SHP77 treated with DMSO at 0.1 percent for 48 hours (cell line): ENCODE results near the gene ADAMTS13.
"Not testable (repeated sequence)": the region's sequence is repeated elsewhere in the genome, so short reads cannot be mapped to it uniquely, and the experiment has no call there.

ENCODE experiments used
- DNase-seq: peaks from one replicate; lab custom pipeline; 2025; lab: John Stamatoyannopoulos, UW

The ADAMTS13 gene

GRCh38 chr9:133425049-133425632 lies 3.0 kb downstream of the ADAMTS13 start:
- DNase-seq = no peak

- no peak for DNase-seq
Measured at GRCh38 chr9:133426011-133426410, 3.8 kb downstream of the ADAMTS13 start.

DNA sequence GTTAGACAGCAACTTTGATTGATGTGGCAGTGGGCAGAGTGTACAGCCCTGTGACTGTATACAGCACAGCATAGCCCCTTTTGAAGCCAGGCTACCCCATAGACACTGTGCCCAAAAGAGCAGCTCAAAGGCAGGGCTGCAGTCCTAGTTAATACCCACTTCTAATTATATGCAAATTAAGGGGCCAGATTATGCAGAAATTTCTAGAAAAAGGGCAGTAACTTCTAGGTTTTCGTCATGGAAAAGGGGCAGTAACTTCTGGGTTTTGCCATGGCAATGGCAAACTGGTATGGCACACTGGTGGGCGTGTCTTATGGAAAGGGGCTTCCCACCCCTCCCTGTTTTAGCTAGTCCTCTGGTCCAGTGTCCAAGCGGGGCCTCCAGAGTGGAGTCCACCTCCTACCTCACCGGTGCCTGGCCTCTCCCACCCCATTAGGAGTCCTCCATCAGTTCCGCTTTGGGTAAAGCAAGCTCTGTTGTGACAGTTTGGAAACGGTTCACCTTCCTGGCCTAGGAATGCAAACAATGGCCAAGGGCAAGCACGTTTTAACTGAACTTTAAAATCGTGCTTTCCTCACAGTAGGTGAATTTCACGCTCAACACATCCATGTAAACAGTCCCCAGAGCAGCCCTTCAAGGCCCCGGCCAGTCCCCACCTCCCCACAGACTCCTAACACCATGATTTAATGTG lies 5.6 kb downstream of the ADAMTS13 start:
- no peak for DNase-seq

DNA sequence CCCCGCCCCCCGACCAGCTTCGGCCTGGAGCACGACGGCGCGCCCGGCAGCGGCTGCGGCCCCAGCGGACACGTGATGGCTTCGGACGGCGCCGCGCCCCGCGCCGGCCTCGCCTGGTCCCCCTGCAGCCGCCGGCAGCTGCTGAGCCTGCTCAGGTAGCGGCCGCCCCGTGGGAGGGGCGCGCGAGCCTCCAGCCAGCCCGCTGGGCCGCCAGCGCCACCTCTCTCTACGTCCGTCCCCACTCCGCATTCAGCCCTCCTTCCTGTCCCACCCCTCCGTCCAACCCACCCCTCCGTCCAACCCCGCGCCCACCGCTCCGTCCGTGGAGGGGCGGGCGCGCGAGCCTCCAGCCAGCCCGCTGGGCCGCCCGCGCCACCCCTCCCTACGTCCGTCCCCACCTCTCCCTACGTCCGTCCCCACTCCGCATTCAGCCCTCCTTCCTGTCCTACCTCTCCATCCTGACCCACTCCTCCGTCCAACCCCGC lies 6.5 kb downstream of the ADAMTS13 start:
- no peak for DNase-seq

GRCh38 chr9:133429214-133429613 lies 7.0 kb downstream of the ADAMTS13 start:
- no peak for DNase-seq

- no peak for DNase-seq
Measured at GRCh38 chr9:133429641-133430161, 7.5 kb downstream of the ADAMTS13 start.

GRCh38 chr9:133430244-133430643 lies 8.1 kb downstream of the ADAMTS13 start:
- DNase-seq = no peak

DNA sequence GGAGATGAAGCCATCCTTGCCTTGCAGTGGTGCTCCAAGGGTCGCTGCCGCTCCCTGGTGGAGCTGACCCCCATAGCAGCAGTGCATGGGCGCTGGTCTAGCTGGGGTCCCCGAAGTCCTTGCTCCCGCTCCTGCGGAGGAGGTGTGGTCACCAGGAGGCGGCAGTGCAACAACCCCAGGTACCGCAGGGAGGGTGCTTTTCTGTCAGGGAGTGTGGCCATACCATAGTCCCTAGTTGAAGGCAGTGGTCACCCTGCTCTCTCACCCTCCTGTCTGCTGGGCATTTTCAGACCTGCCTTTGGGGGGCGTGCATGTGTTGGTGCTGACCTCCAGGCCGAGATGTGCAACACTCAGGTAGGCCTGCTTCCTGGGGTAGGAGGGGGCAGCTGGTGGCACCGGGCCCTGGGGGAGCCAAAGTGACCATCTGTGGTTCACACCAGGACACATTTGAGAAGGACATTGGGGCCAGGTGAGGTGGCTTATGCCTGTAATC lies 11.2 kb downstream of the ADAMTS13 start:
- no peak for DNase-seq

DNA sequence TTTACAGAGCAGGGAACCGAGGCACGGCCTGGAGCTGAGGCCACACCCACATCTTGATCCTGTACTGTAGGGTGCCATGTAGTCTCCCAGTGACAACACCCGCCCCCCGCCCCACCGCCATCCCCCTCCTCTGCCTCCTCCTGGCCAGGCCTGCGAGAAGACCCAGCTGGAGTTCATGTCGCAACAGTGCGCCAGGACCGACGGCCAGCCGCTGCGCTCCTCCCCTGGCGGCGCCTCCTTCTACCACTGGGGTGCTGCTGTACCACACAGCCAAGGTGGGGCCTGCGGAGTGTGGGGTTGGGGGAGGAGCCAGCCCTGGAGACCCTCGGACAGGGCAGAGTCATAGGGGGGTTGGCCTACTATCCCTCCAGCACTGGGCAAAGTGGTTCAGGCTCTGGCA lies 14.5 kb downstream of the ADAMTS13 start:
- no peak for DNase-seq

- DNase-seq = no peak
Measured at GRCh38 chr9:133437753-133438531, 15.8 kb downstream of the ADAMTS13 start.

DNA sequence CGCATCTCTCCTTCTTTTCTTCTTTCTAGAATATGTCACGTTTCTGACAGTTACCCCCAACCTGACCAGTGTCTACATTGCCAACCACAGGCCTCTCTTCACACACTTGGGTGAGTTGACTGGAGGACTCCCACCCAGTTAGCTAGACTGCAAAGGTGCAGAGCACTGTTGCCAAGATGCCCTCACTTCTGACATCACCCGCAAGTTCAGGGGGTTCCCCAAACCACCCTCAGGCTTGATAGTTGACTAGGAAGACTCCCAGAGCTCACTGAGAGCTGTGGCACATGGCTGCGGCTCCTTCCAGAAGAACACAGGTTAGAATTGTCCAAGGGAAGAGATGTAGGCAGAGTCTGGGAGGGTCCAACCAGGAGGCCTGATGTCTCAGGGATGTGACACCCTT lies 17.2 kb downstream of the ADAMTS13 start:
- no peak for DNase-seq

GRCh38 chr9:133440874-133441273 lies 18.7 kb downstream of the ADAMTS13 start:
- no peak for DNase-seq

DNA sequence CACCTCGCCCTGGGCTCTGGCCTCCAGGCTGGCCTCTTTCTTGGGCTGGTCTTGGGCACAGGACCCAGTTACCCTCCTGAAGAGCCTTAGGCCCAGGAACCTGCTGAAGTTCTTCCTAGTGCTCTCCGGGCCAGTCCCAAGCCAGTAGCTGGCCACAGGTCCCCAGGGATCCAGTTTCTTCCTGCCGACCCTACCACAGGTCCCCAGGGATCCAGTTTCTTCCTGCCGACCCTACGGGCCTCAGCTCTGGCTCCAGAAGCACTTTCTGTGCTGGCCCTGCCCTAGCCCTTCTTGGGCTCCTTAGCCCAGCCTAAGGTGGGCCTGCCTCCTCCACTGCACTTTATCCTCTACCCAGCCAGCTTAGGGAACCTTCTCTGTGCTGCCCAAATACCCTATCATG lies 19.4 kb downstream of the ADAMTS13 start:
- DNase-seq = no peak

- DNase-seq = no peak
Measured at GRCh38 chr9:133443248-133443647, 21.1 kb downstream of the ADAMTS13 start.

DNA sequence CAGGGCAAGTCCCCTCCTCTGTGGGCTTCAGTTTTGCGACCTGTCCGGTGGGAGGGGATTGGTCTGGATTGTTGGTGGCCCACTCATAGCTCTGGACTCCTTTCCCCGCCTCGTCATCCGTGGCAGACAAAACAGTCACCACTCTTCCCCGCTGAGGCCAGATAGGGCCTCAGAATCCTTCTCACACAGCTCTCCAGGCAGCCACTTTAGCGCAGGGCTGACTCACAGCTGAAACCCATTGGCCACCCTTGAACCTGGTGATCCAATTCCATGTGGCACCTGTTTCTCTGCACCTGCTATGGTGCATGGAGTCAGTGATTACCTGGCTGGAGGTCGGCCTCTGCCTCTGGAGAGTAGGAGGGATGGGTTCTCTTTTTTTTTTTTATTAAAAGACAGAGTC lies 21.8 kb downstream of the ADAMTS13 start:
- DNase-seq = no peak

GRCh38 chr9:133445293-133445969 lies 23.3 kb downstream of the ADAMTS13 start:
- no peak for DNase-seq

DNA sequence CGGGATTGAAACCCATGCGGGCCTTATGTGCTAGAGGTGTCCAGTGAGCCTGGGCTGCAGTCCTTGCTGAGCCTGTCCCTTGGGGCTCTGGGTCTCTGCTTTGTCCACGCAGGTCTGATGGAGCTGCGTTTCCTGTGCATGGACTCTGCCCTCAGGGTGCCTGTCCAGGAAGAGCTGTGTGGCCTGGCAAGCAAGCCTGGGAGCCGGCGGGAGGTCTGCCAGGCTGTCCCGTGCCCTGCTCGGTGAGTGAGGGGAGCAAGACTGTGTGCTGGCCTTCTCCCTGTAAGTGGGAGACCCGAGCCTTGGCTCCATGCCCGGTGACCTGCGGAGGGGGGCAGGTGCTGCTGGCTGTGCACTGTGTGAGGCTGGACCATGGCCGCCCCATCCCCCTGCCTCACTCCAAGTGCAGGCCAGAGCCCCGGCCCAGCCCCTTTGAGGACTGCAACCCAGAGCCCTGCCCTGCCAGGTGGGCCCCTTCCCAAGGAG lies 26.4 kb downstream of the ADAMTS13 start:
- DNase-seq = no peak

DNA sequence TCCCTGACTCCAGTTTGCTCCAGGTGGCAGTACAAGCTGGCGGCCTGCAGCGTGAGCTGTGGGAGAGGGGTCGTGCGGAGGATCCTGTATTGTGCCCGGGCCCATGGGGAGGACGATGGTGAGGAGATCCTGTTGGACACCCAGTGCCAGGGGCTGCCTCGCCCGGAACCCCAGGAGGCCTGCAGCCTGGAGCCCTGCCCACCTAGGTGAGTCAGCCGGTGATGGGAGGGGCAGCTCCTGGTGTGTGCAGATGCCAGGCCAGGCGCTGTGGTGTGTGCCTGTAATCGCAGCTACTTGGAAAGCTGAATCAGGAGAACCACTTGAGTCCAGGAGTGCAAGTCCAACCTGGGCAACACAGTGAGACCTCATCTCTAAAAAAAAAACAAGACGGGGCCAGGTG lies 27.6 kb downstream of the ADAMTS13 start:
- DNase-seq = no peak

- not testable (repeated sequence) for DNase-seq
Measured at GRCh38 chr9:133451865-133452264, 29.7 kb downstream of the ADAMTS13 start.

- no peak for DNase-seq
Measured at GRCh38 chr9:133452562-133452961, 30.4 kb downstream of the ADAMTS13 start.

- DNase-seq = no peak
Measured at GRCh38 chr9:133453651-133454050, 31.5 kb downstream of the ADAMTS13 start.

GRCh38 chr9:133454325-133454724 lies 32.2 kb downstream of the ADAMTS13 start:
- DNase-seq = no peak
